GM20000 (cell line): Measurements from ENCODE around the gene WAC.

Source experiments
- DNase-seq: peaks from one replicate; pipeline ENCODE4 v3.0.0; 2012; ENCODE audit warnings: low spot score
- CTCF ChIP-seq: IDR thresholded peaks from 2 replicates; pipeline ENCODE4 v1.5.1; 2012; ENCODE audit warnings: mild to moderate bottlenecking, control low read depth; ENCODE audit errors: extremely low read depth, missing control alignments

Gene WAC

GRCh38 chr10:28575852-28576251 lies 42.9 kb downstream of the WAC start:
- no peak for DNase-seq
- no peak for TF ChIP-seq CTCF

GRCh38 chr10:28577506-28577905 lies 44.6 kb downstream of the WAC start:
- TF ChIP-seq CTCF, result no peak

GRCh38 chr10:28578454-28578853 lies 45.5 kb downstream of the WAC start:
- no peak for TF ChIP-seq CTCF
- no peak for DNase-seq

More at GRCh38 chr10:28577506-28577905, 44.6 kb downstream of the WAC start:
- DNase-seq, result no peak

DNA sequence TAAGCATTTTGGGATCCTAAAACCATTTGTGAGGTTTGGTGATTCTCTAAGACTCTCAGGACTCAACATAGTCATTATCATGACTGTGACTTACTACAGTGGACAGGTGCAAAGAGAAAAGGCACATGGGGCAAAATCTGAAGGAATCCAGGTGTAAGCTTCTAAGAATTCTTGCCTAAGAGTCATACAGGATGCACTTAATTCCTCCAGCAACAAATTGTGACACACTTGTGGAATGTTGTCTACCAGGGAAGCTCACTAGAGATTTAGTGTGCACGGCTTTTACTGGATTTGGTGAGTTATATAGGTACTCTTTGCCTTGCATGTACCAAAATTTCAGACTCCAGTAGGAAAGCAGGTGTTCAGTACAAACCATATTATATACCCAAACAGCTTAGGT lies 47.9 kb downstream of the WAC start:
- TF ChIP-seq CTCF, result no peak
- no peak for DNase-seq

DNA sequence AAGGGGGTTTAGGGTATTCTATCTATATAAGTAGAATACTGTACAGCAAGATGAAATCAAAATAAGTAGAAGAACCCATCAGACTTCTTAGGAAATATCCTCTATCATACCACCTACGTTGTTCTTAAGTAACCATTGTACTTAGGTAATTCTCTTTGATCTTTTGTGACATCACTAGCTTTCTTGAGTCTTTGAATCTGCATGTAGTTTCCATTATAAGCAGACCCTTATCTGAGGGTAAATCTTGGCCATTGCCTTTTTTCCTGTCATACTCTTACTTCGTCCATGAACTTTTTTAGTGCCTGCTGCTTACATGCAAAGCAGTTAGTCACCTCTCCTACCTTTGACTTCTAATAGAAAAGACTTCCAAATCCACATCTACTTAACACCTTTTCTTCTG lies 49.0 kb downstream of the WAC start:
- no peak for TF ChIP-seq CTCF
- no peak for DNase-seq

GRCh38 chr10:28585076-28585475 lies 52.2 kb downstream of the WAC start:
- no peak for TF ChIP-seq CTCF
- DNase-seq, result no peak

GRCh38 chr10:28586176-28586575 lies 53.3 kb downstream of the WAC start:
- no peak for TF ChIP-seq CTCF
- DNase-seq, result no peak
